Mucosa of descending colon (tissue), 3 donors: ENCODE results near the gene MICAL3. TPM values are rescaled to one million over a fixed set of nuclear protein-coding genes. Genes with fewer than 3 reads are reported as not detected.

Source experiments
- ATAC-seq: fragments of 200-7000 bp; cut with Tn5 transposase; one replicate; pipeline ENCODE4 v1.9.1; 2020; ENCODE audit warnings: mild to moderate bottlenecking, moderate library complexity
- DNase-seq, 3 donors: peaks; one replicate each; pipeline ENCODE4 v3.0.0-alpha.2; 2020
- H3K36me3 ChIP-seq: fragments of 200-600 bp; one replicate; pipeline ENCODE4 v1.8.0; 2021; ENCODE audit warnings: low read depth, mild to moderate bottlenecking
- H3K4me1 ChIP-seq: fragments of 200-600 bp; one replicate; pipeline ENCODE4 v1.8.0; 2021; ENCODE audit warnings: low read depth, mild to moderate bottlenecking
- H3K4me3 ChIP-seq: fragments of 200-600 bp; one replicate; pipeline ENCODE4 v1.8.0; 2021; ENCODE audit warnings: mild to moderate bottlenecking
- H3K9me3 ChIP-seq: fragments of 200-600 bp; one replicate; pipeline ENCODE4 v1.8.0; 2021; ENCODE audit warnings: mild to moderate bottlenecking
- CTCF ChIP-seq: fragments of 200-600 bp; IDR thresholded peaks from one replicate; pipeline ENCODE4 v1.8.0; 2022; ENCODE audit warnings: antibody characterized with exemption, mild to moderate bottlenecking
- intact Hi-C, 2 donors: fragments of 100-400 bp; cut with DNase I in 1 of 2; cut with micrococcal nuclease in 1 of 2; formaldehyde crosslinking; loops; one replicate each; pipeline versions ENCODE4 v1.11.0 to v1.11.1; 2022; cut with DNase I, micrococcal nuclease
- total RNA-seq, 3 donors: library from RNA; stranded (reverse); fragmentation: NEBNext Ultra II Directional in 2 of 3; extraction: Animal tissue kit (Norgen Biotek cat#: 25700) in 2 of 3; gene quantifications; one replicate each; pipeline versions ENCODE4 v1.2.1 to v1.2.4, GENCODE V29; 2021 to 2023
- donor health status: DM: no; HTN: no; CAD: no; lungs with moderate emphysema.
- donor health status: DM: no; HTN: no; CAD: no.
- donor health status: DM: no; HTN: yes; CAD: no.

The MICAL3 gene
- total RNA-seq, 3 donors from 2014 or later: 75.8 to 135 (median 129) TPM

GRCh38 chr22:17868771-17869170 lies 155.6 kb downstream of the MICAL3 start:
- no peak for DNase-seq
- Histone ChIP-seq H3K4me3 (no peak overlapping the region), H3K9me3 (no peaks in the 10 kb centered on the region), H3K4me1 (peaks cover 45% of the 10 kb centered on the region), H3K36me3 (no peaks in the 10 kb centered on the region)
- TF ChIP-seq CTCF: no peak
- intact Hi-C loops: no loop called here
- ATAC-seq: no peak

- peak; percentile 81 to 89 (median 88) for DNase-seq
These were observed 157.1 kb downstream of the MICAL3 start for GRCh38 chr22:17867160-17867785.

GRCh38 chr22:17866621-17867020 lies 157.7 kb downstream of the MICAL3 start:
- ATAC-seq (no peak), DNase-seq (no peak)
- no peak for TF ChIP-seq CTCF
- H3K4me3 ChIP-seq: no peak overlapping the region
- H3K4me1 ChIP-seq: peaks cover 45% of the 10 kb centered on the region
- intact Hi-C loops: no loop called here
- H3K36me3 ChIP-seq: no peaks in the 10 kb centered on the region
- H3K9me3 ChIP-seq: no peaks in the 10 kb centered on the region

More at GRCh38 chr22:17867160-17867785, 157.1 kb downstream of the MICAL3 start:
- H3K9me3 ChIP-seq: no peaks in the 10 kb centered on the region
- no peak overlapping the region for H3K4me3 ChIP-seq
- TF ChIP-seq CTCF: no peak
- peak; percentile 70 for ATAC-seq
- H3K36me3 ChIP-seq: no peaks in the 10 kb centered on the region
- H3K4me1 ChIP-seq: peaks cover 45% of the 10 kb centered on the region
- intact Hi-C loops: no loop called here

GRCh38 chr22:17866127-17866526 lies 158.2 kb downstream of the MICAL3 start:
- no peak for ATAC-seq
- intact Hi-C loops: no loop called here
- Histone ChIP-seq H3K4me3 (no peak overlapping the region), H3K9me3 (no peaks in the 10 kb centered on the region), H3K36me3 (no peaks in the 10 kb centered on the region), H3K4me1 (peaks cover 45% of the 10 kb centered on the region)
- TF ChIP-seq CTCF: no peak
- no peak for DNase-seq

GRCh38 chr22:17865183-17866055 lies 158.9 kb downstream of the MICAL3 start:
- Histone ChIP-seq H3K4me3 (no peak overlapping the region), H3K36me3 (no peaks in the 10 kb centered on the region), H3K4me1 (peaks cover 38% of the 10 kb centered on the region), H3K9me3 (no peaks in the 10 kb centered on the region)
- DNase-seq: peak in 1 of 3 donors; percentile 38
- ATAC-seq: peak; percentile 30
- TF ChIP-seq CTCF: no peak
- intact Hi-C loops: no loop called here
